GM21423 (cell line): ENCODE measurements around the gene NCAM1.
"Not testable (repeated sequence)": the region's sequence is repeated elsewhere in the genome, so short reads cannot be mapped to it uniquely, and the experiment has no call there.

Experiments used
- ATAC-seq: cut with Tn5 transposase; IDR thresholded peaks from one replicate; pipeline ENCODE4 v1.9.1; 2021; ENCODE audit warnings: mild to moderate bottlenecking, moderate library complexity; ENCODE audit not compliant: unreplicated experiment

Gene NCAM1

GRCh38 chr11:113019711-113020110, 58.5 kb downstream of the NCAM1 start:
- no peak for ATAC-seq

GRCh38 chr11:113021111-113021510, 59.9 kb downstream of the NCAM1 start:
- ATAC-seq, result no peak

GRCh38 chr11:113022262-113022661, 61.0 kb downstream of the NCAM1 start:
- no peak for ATAC-seq

- ATAC-seq, result no peak
Measured at GRCh38 chr11:113023228-113023627, 62.0 kb downstream of the NCAM1 start.

- no peak for ATAC-seq
Measured at GRCh38 chr11:113023986-113024385, 62.8 kb downstream of the NCAM1 start.

GRCh38 chr11:113026778-113027177, 65.6 kb downstream of the NCAM1 start:
- ATAC-seq, result no peak

- ATAC-seq, result no peak
Measured at GRCh38 chr11:113034576-113034975, 73.4 kb downstream of the NCAM1 start.

- ATAC-seq, result no peak
Measured at GRCh38 chr11:113035708-113036107, 74.5 kb downstream of the NCAM1 start.

GRCh38 chr11:113043698-113044097, 82.5 kb downstream of the NCAM1 start:
- no peak for ATAC-seq

GRCh38 chr11:113045146-113045545, 83.9 kb downstream of the NCAM1 start:
- no peak for ATAC-seq

GRCh38 chr11:113046866-113047265, 85.6 kb downstream of the NCAM1 start:
- no peak for ATAC-seq

GRCh38 chr11:113048820-113049768, 87.9 kb downstream of the NCAM1 start:
- no peak for ATAC-seq

GRCh38 chr11:113053042-113053441, 91.8 kb downstream of the NCAM1 start:
- not testable (repeated sequence) for ATAC-seq

- ATAC-seq, result no peak
Measured at GRCh38 chr11:113057038-113057437, 95.8 kb downstream of the NCAM1 start.

- ATAC-seq, result no peak
Measured at GRCh38 chr11:113059548-113059947, 98.3 kb downstream of the NCAM1 start.

- ATAC-seq, result no peak
Measured at GRCh38 chr11:113065330-113065729, 104.1 kb downstream of the NCAM1 start.

GRCh38 chr11:113072237-113072858, 111.1 kb downstream of the NCAM1 start:
- ATAC-seq, result no peak

- ATAC-seq, result no peak
Measured at GRCh38 chr11:113073290-113073953, 112.2 kb downstream of the NCAM1 start.

GRCh38 chr11:113075586-113076095, 114.4 kb downstream of the NCAM1 start:
- ATAC-seq, result no peak

- no peak for ATAC-seq
Measured at GRCh38 chr11:113077379-113077778, 116.2 kb downstream of the NCAM1 start.

- ATAC-seq, result no peak
Measured at GRCh38 chr11:113082341-113082955, 121.2 kb downstream of the NCAM1 start.
